Cerebellar cortex (tissue), 1 donor: ENCODE results near the gene TNS1.

Experiments
- DNase-seq: peaks from one replicate; pipeline ENCODE4 v3.0.0-alpha.2; 2015; ENCODE audit warnings: low spot score

The TNS1 gene

DNA sequence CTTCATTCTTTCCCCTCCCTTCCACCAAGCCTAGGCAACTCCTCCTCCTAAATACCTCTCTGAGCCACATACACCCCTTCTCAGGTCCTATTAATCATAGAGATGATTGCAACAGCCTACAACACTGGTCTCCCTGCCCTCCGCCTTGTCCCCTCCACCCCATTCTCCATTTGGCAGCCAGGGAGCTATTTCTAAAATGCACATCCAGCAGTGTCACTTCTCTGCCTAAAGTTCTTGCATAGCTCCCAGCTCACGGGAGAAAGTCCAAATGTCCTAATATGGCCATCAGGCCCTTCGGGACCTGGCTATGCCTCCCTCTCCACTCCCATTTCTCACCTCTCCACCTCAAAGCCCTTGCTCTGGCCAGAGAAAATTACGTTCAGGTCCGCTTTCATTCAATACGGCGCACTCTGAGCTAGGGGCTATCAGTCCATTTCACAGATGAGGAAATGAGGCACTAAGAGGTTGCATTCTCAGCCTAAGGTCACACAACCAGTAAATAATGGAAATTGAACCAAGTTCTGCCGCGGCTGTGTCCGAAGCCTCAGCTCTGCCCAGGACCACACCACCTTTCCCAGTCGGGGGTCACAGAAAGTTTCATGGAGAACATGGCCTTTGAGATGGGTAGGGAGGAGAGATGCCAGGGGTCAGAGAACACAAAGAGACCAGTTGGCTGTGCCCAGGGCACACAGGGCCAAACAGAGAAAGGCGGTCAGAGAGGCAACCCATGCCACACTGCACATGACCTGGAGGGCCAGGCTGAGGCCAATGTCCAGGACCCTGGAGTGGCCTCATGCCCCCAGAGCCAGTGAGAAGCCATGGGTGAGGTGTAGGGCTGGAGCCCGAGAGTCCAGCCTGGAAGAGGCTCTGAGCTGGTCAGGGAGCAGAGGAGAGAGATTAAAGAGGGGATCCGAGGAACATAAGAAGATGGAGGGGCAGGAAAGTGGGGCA lies 72.8 kb downstream of the TNS1 start:
- DNase-seq = no peak

DNA sequence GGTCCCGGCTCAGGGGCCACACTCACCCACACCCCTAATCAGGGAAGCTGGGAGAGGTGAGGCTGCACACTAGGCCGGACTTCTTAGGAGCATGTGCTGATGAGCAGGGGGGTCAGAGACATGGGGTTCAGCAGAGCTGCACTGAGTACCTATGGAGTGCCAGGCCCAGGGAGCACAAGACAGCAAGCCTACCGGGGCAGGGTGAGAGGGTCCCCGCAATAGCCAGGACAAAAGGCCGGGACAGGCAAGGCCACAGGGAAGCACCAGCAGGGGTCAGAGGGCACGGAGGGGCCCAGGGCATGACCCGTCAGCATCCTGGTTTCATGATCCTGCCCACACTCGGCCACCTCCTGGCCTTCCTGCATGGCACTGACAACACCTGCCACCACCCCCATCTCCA lies 73.5 kb downstream of the TNS1 start:
- DNase-seq = no peak

DNA sequence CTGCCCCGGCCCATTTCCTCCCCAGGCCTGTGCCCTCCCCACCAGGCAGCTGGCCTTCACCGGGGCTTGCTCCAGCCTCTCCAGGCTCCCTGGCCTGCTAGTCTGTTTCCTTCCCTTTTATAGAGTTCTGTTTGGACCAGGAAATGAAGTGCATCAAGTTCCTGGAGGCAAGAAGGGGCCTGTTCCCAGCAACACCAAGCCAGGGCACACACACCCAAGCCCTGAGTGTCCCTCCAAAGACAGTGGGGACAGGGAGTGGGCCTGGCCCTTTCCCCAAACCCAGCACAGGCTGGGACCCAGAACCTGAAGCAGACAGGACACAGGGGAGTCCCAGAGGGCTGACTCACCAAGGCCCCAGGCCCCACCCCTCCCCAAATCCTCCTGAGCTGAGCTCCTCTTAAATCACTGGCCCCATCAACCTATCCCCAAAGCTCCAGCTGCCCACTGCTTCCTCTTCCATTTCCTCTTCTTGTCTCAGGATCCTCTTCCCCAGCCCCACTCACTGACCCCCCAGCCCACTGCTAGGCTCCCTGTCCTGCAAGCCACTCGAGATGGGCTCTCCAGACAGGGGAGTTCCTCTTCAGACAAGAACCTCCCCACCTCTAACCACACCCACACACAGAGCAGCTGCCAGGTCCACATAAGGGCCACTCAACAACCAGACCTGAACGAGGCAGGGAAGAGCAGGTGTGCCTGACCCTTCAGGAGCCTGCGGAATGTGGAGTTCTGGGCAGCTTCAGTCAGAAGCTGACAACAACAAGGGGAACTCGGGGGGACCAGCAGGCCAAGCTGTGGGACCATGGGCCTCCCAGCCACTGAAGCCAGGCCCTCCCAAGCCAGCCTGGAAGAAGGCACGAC lies 74.2 kb downstream of the TNS1 start:
- no peak for DNase-seq

DNA sequence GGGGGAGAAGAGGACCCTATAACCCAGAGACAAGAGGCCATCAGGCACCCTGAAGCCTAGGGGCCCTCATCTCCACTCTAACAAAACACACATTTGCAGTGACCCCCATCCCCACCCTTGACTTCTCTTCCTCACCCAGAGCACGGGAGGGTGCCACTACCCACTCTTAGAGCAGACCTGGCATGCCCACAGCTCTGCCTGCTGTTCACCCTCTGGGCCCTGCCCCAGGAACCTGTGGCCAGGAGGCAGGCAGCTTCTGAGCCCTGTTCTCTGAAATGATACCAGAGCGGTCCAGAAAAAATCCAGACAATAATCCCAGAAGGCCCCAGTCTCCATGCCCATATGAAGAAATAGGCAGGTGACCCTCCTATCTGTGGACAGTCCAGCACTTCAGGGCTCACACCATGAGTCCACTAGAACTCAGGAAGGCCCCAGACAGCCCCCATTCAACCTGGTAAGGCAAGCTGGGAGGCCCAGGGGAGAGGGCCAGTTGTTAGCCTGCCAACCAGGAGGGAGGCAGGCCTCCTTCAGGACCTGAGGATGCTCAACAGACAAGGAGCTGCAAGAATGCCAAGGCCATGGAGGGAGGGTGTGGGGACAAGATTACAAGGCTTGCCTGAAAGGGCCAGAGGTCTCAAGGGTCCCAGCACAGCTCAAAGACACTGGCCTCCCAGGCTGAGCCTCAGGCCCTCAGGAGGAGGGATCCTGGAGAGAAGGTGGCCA lies 75.0 kb downstream of the TNS1 start:
- no peak for DNase-seq

DNA sequence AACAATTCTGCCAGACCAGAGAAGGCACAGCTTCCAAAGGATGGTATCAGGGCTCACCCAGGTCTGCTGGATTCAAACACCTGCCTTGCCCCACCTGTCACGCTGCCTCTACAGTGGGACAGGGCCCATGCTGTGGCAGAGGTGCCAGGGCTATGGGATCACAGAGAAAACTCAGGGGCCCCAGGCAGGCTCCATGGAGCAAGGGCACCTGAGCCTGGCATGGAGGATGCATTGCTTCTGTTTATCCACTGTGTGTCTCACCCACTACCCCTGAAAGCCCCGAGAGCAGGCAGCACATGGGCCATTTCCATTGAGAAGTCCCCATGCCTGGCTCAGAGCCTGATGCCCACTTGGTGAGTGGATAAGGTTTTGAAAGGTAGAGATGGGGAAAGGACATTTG lies 76.0 kb downstream of the TNS1 start:
- no peak for DNase-seq

DNA sequence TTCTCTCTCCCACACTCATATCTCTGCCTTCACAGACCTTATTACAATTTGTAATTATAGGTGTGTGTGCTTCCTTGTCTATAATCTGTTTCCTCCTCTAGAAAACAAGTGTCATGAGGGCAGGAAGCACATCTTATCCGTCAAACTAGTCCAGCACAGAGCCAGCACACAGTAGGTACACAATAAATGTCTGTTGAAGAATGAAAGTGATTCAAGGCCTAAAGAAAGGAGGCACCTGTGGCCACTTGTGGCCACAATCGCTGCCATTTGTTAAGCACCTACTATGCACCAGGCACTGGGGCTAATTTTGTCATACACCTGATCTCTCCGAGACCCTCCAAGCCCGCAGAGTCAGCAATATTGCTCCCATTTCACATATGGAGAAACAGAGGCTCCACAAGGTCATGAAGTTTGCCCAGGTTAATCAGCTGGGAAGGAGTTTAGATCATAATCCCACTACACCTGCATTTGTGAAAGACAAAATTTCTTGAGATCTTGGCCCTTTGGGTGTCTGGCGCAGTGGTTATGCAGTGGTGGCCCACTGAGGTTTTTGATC lies 78.4 kb downstream of the TNS1 start:
- no peak for DNase-seq

DNA sequence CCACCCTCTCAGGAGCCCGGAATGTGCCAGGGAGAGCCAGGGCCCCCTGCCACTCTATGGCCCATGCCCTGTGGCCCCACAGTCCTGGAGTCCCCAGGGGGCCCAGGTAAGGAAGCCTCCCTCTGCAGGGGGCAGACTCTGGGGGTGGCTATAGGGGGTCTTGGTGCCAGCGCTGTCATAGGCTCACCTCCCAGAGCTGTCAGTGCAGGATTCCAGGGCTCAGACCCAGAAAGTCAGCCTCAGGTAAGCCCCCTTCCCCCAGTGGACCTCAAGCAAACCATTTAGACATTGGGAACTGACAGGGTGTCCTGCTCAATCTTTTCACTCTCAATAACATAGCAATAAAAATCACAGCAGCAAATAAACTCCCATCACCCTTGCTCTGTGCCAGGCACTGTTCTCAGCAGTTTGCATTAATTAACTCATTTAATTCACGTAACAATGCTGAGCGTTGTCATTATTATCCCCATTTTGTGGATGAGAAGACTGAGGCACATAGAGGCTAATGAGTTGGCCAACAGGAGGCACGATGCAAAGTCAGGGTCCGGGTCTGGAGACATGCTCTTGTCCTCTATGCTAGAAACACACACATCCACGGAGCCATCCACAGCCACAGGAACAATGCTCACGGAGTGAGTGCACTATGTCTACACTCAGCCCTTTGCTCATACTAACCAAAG lies 79.6 kb downstream of the TNS1 start:
- DNase-seq = no peak

DNA sequence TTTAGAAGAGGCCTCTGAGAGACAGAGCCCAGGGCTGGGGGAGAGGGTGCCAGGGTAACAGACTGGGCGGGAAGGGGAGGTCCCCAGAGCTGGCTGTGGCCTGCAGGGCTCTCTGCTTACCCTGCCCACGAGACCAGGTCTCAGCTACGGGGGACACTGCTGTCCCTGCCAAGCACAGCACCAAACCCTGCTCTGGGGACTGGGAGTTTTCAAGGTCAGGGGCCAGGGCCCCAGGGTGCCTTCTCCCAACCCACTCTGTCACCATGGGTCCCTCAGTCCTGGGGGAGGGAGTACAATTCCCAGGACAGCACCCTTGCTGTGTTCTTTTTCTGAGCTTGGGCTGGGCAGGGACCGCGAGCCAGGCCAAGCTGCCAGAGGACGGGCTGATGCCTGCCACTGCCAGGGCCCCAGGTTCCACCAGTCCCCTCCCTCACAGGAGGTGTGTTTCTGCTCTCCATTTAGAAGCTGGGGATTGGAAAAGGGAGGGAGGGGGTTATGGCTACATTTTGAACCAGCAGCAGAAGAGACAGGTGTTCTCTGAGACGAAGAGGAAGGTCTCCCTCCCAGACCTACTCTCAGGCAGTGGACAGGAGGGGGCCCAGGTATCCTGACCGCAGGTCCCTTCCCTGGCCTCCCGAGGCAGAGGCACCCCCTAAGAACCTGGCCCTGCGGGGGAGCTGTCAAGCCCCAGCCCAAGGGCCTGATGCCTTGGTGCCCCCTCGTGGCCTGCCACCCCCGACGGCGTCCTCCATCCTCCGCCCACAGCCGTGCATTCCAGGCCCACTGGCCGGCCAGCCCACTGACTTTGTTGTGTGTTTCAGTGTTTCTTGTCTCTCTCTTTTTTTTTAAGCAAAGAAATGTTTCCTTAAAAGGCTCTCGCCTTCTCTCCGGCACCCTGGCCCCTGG lies 80.4 kb downstream of the TNS1 start:
- no peak for DNase-seq

DNA sequence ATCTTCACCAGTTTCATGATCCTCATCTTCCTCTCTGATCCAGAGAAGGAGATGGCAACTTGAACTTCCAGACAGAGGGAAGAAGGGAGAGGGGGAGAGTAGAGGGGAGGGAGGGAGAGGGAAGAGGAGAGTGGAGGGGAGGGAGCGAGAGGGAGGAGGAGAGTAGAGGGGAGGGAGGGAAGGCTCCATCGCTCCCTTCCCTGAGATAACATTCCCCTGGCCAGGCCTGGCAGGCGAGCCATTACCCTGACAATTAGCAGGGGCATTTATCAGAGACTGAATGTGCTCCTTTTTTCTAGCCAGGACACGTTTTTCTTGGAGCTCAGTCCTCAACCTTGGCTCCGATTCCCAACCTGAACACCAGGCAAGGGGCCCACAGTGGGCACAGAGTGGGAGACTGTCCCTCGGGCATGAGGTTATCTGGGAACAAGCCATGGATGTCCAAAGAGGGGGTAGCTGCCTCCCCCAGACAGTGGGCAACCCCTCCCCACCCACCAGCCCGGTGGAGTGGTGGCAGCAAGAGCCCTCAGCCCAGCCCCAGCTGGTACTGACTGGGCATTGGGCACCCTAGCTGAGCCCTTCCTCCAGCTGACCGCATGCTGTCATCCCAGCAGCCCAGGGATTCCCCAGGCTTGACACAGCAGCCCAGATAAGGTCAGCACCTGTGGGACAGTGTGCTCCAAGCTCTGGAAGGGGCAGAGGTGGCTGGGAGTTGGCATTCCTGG lies 81.8 kb downstream of the TNS1 start:
- DNase-seq = no peak

DNA sequence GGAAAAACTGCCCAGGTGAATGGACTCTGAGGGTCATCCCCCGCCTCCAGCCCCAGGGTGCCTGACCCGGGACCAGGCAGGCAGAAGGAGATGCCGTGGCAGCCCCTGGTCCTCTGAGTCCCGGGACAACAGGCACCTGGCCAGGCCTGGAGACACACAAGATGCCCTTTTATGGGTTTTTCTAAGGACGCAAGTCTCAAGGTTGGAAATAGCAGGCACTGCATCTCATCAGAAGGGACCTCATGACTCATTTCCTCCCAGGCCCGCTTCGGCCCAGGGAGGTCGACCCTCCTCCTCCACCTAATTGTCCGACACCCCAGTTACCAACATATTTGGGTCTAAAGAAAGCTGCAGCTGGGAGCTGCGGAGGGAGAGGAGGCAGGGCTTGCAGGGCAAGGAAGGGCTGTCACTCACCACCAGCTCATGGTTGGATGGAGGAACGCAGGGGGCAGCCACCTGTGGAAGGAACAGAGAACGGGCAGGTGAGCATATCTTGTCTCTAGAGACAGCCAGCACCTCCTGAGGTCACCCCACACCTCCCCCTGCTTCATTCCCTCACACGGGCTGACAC lies 82.9 kb downstream of the TNS1 start:
- no peak for DNase-seq

DNA sequence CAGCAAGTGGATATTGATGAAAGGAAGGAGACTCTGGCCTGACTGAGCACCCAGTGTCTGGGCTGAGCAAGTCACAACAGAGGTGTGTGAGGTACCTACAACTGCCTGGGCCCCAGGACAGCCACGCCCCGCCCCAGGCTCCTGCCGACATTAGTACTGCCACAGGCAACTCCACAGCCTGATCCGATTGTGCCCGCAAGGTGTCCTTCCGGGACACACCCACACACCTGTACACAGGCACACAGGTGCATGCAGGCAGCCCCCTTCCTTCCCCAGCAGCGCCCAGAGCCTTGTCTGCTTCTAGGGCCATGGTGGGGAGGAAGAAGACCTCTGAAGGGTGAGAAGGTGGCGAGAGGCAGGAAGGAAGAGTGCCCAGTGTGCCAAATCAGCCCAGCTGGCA lies 83.6 kb downstream of the TNS1 start:
- no peak for DNase-seq

DNA sequence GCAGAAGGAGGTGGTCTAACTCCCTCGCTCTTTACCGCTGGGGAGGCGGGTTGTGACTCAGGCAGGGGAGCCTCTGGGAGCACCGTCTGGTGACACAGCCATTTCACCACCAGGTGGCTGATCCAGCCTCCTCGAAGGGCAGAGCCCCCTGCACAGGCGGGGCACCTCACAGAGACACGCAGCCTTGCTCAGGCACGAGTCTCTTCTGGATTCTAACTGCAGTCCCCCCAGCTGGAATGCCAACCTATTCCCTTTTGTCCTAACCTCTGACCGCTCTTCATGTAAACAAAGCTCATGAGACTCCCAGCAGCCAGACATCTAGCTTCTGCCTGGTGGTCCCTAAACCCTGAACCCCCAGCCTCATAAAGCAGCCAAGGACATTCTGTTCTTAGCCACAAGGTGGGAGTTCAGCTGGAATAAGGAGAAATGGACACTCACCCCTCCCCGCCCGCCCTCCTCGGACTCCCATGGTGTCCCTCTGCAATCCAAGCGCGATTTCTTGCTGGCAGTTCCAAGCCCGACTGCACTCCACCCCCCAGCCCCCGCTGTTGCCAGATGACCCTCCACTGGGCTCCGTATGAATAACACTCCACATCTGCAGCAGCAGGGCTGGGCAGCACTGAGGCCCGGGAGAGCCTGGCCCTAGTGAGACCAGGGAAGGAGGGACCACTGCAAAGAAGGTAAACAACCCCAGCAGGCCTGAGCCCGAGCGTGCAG lies 84.3 kb downstream of the TNS1 start:
- DNase-seq = no peak

DNA sequence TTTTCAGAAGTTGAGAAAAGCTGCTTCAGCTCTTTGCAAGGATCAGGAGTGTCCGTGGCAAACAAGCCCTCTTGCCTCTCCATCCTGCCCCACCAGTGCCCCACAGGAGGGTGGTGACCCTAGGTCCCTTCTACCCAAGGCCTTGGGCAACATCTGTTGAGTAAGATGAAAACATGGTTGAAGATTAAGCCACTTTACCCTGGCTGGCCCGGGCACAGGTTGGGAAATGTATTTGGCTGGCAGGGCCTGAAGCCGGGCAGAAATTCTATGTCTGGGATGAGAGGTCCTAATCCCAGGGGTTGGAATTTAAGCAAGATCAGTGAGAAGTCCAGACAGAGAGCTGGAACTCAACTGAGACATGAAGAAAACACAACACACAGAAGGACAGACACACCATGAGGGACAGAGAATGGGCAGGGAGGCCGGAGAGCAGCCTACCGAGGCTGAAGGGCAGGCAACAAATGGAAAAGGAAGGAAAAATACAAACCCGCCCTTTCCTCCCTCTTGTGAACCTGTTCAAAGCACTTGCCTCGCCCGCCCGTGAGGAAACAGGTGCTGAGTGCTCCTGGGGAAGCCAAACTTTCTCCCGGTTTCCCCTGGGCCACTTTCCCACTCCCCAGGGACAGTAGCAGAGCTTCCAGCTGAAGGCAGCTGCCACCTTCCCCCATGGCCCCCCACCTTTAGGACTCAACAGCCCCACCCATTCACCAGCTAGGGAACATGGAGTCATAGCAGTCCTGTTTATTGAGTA lies 86.1 kb downstream of the TNS1 start:
- no peak for DNase-seq

DNA sequence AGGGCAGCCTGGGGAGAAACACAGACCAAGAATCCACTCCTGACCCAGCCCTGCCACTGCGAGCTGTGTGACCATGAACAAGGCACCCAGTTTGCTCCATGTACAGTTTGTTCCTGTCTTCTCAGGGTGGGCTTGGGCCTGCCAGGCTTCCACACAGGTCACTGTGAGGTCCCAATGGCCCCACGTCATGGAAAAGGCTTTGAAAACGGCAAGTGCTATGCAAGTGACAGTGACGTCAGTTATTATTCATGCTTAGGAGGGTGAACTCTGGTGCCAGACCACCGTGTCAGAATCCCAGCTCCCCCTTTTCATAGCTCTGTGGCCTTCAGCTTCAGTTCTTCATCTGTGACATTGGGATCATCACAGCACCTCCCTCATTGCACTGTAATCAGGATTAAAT lies 87.1 kb downstream of the TNS1 start:
- DNase-seq = no peak

DNA sequence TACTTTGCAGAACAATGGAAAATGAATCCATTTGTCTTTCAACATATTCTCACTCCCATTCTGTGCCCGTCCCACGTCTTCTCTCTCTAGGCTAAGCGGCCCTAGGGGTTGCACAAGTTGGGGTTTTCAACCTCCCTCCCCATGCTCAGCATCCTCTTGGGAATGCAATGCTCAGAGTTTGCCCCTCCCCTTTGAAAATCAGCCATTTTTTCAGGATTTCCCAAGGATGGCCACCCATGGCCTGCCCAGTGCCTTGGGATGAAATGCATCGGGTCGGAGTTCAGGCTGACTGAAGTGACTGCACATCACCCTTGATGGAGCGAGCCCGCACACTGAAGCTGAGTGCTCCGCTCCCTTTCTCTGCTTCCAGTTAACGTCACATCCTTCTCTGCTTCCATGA lies 87.9 kb downstream of the TNS1 start:
- DNase-seq = no peak

DNA sequence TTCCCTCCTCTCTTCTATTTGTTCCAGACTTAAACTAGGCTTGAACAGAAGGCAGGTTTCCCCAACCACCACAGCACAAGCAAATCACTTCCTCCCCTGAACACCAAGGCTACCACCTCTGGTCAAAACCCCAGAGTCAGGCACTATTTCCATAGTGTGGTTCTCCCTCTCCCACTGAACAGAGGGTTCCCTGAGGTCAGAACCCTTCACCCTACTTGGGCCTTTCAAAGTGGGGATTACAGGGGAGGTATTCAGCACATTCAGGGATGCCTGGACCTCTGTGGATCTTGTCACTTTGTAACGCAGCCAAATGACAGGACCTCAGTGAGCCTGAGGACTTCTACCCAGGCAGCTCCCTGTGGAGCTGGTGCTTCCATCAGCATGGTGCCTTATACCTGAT lies 88.7 kb downstream of the TNS1 start:
- no peak for DNase-seq

DNA sequence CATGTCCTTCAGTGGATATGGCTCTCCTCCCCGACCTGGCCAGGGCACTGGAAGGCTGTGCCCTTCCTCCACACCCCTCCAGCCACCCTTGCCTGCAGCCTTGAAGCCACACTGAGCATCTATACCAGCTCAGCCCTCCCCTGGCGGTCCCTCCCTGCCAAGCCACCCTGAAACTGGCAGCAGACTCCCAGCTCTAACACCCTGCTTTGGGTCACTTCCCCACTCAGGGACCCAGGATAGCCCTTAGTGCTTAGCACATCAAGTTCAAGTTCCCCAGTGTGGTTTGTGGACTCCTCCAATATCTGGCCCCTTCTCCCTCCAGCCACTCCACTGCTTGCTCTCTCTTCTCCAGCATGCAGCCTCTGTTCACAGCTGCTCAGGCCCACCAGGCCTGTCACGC lies 89.4 kb downstream of the TNS1 start:
- DNase-seq = no peak
